IPS-20b (cell line): ENCODE data around the gene SYT8.

Source experiments
- H3K27ac ChIP-seq: one replicate; pipeline ENCODE4 v1.5.1; 2013; ENCODE audit warnings: low read length
- H3K27me3 ChIP-seq: 2 replicates; pipeline ENCODE4 v1.6.1; 2013; ENCODE audit warnings: mild to moderate bottlenecking, low read length, inconsistent platforms; ENCODE audit not compliant: insufficient read depth
- H3K36me3 ChIP-seq: 2 replicates; pipeline ENCODE4 v1.6.1; 2013; ENCODE audit warnings: low read depth, mild to moderate bottlenecking, inconsistent platforms, low read length, moderate library complexity; ENCODE audit not compliant: insufficient read depth
- H3K4me1 ChIP-seq: 2 replicates; pipeline ENCODE4 v1.6.1; 2013; ENCODE audit warnings: mild to moderate bottlenecking, control low read depth, inconsistent platforms, low read length, moderate library complexity; ENCODE audit not compliant: insufficient read depth
- H3K4me3 ChIP-seq: 2 replicates; pipeline ENCODE4 v1.5.1; 2013; ENCODE audit warnings: mild to moderate bottlenecking, low read length, inconsistent platforms
- H3K9ac ChIP-seq: 2 replicates; pipeline ENCODE4 v1.6.1; 2013; ENCODE audit warnings: low read depth, mild to moderate bottlenecking, inconsistent platforms, low read length, moderate library complexity
- H3K9me3 ChIP-seq: 2 replicates; pipeline ENCODE4 v1.6.1; 2013; ENCODE audit warnings: mild to moderate bottlenecking, low read depth, low read length, inconsistent platforms; ENCODE audit not compliant: insufficient read depth

The SYT8 gene

GRCh38 chr11:1859004-1859403, 24.2 kb downstream of the SYT8 start:
- Histone ChIP-seq H3K4me3 (no peak overlapping the region), H3K27ac (no peak overlapping the region), H3K9ac (no peak overlapping the region), H3K27me3 (peaks cover 9% of the 10 kb centered on the region; the same call in 1 of the 2 replicates), H3K36me3 (no peaks in the 10 kb centered on the region), H3K4me1 (no peaks in the 10 kb centered on the region), H3K9me3 (no peaks in the 10 kb centered on the region)

- H3K4me1 ChIP-seq: no peaks in the 10 kb centered on the region
- no peak overlapping the region for H3K9ac ChIP-seq
- no peak overlapping the region for H3K27ac ChIP-seq
- H3K36me3 ChIP-seq: no peaks in the 10 kb centered on the region
- H3K27me3 ChIP-seq: peaks cover 9% of the 10 kb centered on the region; the same call in 1 of the 2 replicates
- H3K9me3 ChIP-seq: no peaks in the 10 kb centered on the region
- no peak overlapping the region for H3K4me3 ChIP-seq
These were observed 25.3 kb downstream of the SYT8 start for GRCh38 chr11:1860108-1860507.

GRCh38 chr11:1861435-1862411, 26.9 kb downstream of the SYT8 start:
- Histone ChIP-seq H3K4me3 (no peak overlapping the region), H3K9me3 (no peaks in the 10 kb centered on the region), H3K9ac (no peak overlapping the region), H3K27ac (no peak overlapping the region), H3K27me3 (peaks cover 9% of the 10 kb centered on the region; the same call in 1 of the 2 replicates), H3K4me1 (no peaks in the 10 kb centered on the region), H3K36me3 (no peaks in the 10 kb centered on the region)

DNA sequence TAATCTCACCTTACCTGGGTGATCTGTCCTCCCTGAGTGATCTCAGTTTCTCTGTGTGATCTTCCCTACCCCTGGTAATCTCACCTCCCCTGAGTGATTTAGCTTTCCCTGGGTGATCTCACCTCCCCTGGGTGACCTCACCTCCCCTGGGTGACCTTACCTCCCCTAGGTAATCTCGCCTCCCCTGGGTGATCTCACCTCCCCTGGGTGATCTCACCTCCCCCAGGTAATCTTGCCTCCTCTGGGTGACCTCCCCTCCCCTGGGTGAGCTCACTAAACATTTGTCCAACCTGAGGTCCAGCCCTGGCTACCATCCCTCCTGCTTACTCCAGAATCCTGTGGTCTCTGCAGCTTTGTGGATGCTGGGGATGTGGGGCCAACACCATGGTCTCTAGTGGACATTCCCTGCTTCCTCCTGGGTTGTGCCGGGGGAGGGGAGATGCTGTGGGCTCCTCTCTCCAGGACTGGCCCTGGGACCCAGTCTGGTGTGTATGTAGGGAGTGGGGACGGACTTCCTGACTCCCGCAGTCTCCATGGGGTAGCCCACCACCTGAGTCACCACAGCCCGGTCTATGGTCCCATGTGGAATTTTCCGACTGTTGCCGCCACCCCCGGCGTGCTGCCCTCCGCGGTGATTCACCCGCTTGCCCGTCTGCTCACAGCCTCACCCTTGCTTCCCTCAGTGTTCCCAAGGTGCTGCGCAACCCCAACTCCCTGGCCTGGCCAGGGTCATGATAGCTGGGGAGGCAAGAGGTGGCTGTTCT, 28.0 kb downstream of the SYT8 start:
- no peak overlapping the region for H3K9ac ChIP-seq
- H3K27ac ChIP-seq: no peak overlapping the region
- H3K4me3 ChIP-seq: no peak overlapping the region
- peaks cover 9% of the 10 kb centered on the region; the same call in 1 of the 2 replicates for H3K27me3 ChIP-seq
- H3K4me1 ChIP-seq: no peaks in the 10 kb centered on the region
- no peaks in the 10 kb centered on the region for H3K36me3 ChIP-seq
- no peaks in the 10 kb centered on the region for H3K9me3 ChIP-seq

- no peak overlapping the region for H3K27ac ChIP-seq
These were observed 28.8 kb downstream of the SYT8 start for GRCh38 chr11:1863352-1864216.

GRCh38 chr11:1864231-1864630, 29.4 kb downstream of the SYT8 start:
- H3K4me3 ChIP-seq: no peak overlapping the region
- no peaks in the 10 kb centered on the region for H3K36me3 ChIP-seq
- H3K9ac ChIP-seq: no peak overlapping the region
- no peaks in the 10 kb centered on the region for H3K9me3 ChIP-seq
- peaks cover 9% of the 10 kb centered on the region; the same call in 1 of the 2 replicates for H3K27me3 ChIP-seq
- no peak overlapping the region for H3K27ac ChIP-seq
- no peaks in the 10 kb centered on the region for H3K4me1 ChIP-seq

More at GRCh38 chr11:1863352-1864216, 28.8 kb downstream of the SYT8 start:
- Histone ChIP-seq H3K36me3 (no peaks in the 10 kb centered on the region), H3K4me3 (no peak overlapping the region), H3K9ac (no peak overlapping the region), H3K9me3 (no peaks in the 10 kb centered on the region), H3K27me3 (peaks cover 9% of the 10 kb centered on the region; the same call in 1 of the 2 replicates), H3K4me1 (no peaks in the 10 kb centered on the region)

- no peaks in the 10 kb centered on the region for H3K4me1 ChIP-seq
- H3K9me3 ChIP-seq: no peaks in the 10 kb centered on the region
- H3K27ac ChIP-seq: no peak overlapping the region
- peaks cover 11% of the 10 kb centered on the region for H3K27me3 ChIP-seq
- H3K36me3 ChIP-seq: no peaks in the 10 kb centered on the region
- no peak overlapping the region; the same call in 1 of the 2 replicates for H3K9ac ChIP-seq
- no peak overlapping the region for H3K4me3 ChIP-seq
These were observed 30.3 kb downstream of the SYT8 start for GRCh38 chr11:1864831-1865665.

GRCh38 chr11:1866226-1866625, 31.4 kb downstream of the SYT8 start:
- Histone ChIP-seq H3K9me3 (no peaks in the 10 kb centered on the region), H3K27me3 (peaks cover 23% of the 10 kb centered on the region), H3K27ac (no peak overlapping the region), H3K36me3 (no peaks in the 10 kb centered on the region), H3K9ac (no peak overlapping the region), H3K4me1 (no peaks in the 10 kb centered on the region), H3K4me3 (no peak overlapping the region)

GRCh38 chr11:1866776-1867175, 32.0 kb downstream of the SYT8 start:
- Histone ChIP-seq H3K4me1 (no peaks in the 10 kb centered on the region), H3K4me3 (no peak overlapping the region), H3K9me3 (no peaks in the 10 kb centered on the region), H3K9ac (no peak overlapping the region), H3K27me3 (peaks cover 26% of the 10 kb centered on the region), H3K36me3 (no peaks in the 10 kb centered on the region), H3K27ac (no peak overlapping the region)

- Histone ChIP-seq H3K9me3 (no peaks in the 10 kb centered on the region), H3K27ac (no peak overlapping the region), H3K27me3 (peaks cover 21% of the 10 kb centered on the region), H3K9ac (no peak overlapping the region), H3K36me3 (no peaks in the 10 kb centered on the region), H3K4me1 (no peaks in the 10 kb centered on the region), H3K4me3 (no peak overlapping the region)
These were observed 32.6 kb downstream of the SYT8 start for GRCh38 chr11:1867381-1867780.
